Mesendoderm (in vitro differentiated cells): ENCODE data around the gene PER3.
A peak's percentile ranks its signal among the peaks of the same experiment; 100 is the strongest.

Experiments
- DNase-seq: peaks from one replicate; pipeline ENCODE4 v3.0.0; 2013
- H2AK5ac ChIP-seq: 2 replicates; pipeline ENCODE4 v1.6.1; 2013; ENCODE audit warnings: low read length, inconsistent platforms
- H2BK120ac ChIP-seq: 2 replicates; pipeline ENCODE4 v1.6.1; 2013; ENCODE audit warnings: low read depth, mild to moderate bottlenecking, low read length, moderate library complexity, mixed read lengths
- H2BK15ac ChIP-seq: replicated peaks from 2 replicates; pipeline ENCODE4 v1.6.1; 2013; ENCODE audit warnings: low read depth, mild to moderate bottlenecking, moderate library complexity
- H2BK5ac ChIP-seq: 2 replicates; pipeline ENCODE4 v1.6.1; 2013; ENCODE audit warnings: low read length, inconsistent platforms
- H3K18ac ChIP-seq: 2 replicates; pipeline ENCODE4 v1.6.1; 2013; ENCODE audit warnings: mild to moderate bottlenecking, low read length, mixed read lengths
- H3K23ac ChIP-seq: one replicate; pipeline ENCODE4 v1.6.1; 2013; ENCODE audit warnings: low read length
- H3K27ac ChIP-seq: 2 replicates; pipeline ENCODE4 v1.5.1; 2013; ENCODE audit warnings: low read depth, mild to moderate bottlenecking, inconsistent platforms, low read length, moderate library complexity
- H3K27me3 ChIP-seq: 2 replicates; pipeline ENCODE4 v1.6.1; 2013; ENCODE audit warnings: low read length, control low read depth, mild to moderate bottlenecking, inconsistent platforms; ENCODE audit not compliant: insufficient read depth, poor library complexity
- H3K36me3 ChIP-seq: 2 replicates; pipeline ENCODE4 v1.6.1; 2013; ENCODE audit warnings: low read length, inconsistent platforms; ENCODE audit not compliant: control insufficient read depth, insufficient read depth
- H3K4ac ChIP-seq: one replicate; pipeline ENCODE4 v1.6.1; 2013; ENCODE audit warnings: low read depth, mild to moderate bottlenecking, low read length, moderate library complexity
- H3K4me1 ChIP-seq: 2 replicates; pipeline ENCODE4 v1.6.1; 2013; ENCODE audit warnings: low read depth, low read length, inconsistent platforms; ENCODE audit not compliant: control insufficient read depth
- H3K4me2 ChIP-seq: 2 replicates; pipeline ENCODE4 v1.6.1; 2013; ENCODE audit warnings: low read length
- H3K4me3 ChIP-seq: 2 replicates; pipeline ENCODE4 v1.5.1; 2013; ENCODE audit warnings: mild to moderate bottlenecking, low read length
- H3K56ac ChIP-seq: one replicate; pipeline ENCODE4 v1.6.1; 2013; ENCODE audit warnings: low read length
- H3K79me1 ChIP-seq: 2 replicates; pipeline ENCODE4 v1.6.1; 2013; ENCODE audit warnings: low read length, inconsistent platforms
- H3K79me2 ChIP-seq: 2 replicates; pipeline ENCODE4 v1.6.1; 2013; ENCODE audit warnings: mild to moderate bottlenecking, low read length; ENCODE audit not compliant: control insufficient read depth, insufficient read depth
- H3K9ac ChIP-seq: 2 replicates; pipeline ENCODE4 v1.6.1; 2013; ENCODE audit warnings: low read length, inconsistent platforms
- H4K5ac ChIP-seq: one replicate; pipeline ENCODE4 v1.6.1; 2013; ENCODE audit warnings: low read length
- H4K8ac ChIP-seq: one replicate; pipeline ENCODE4 v1.6.1; 2013; ENCODE audit warnings: low read depth, mild to moderate bottlenecking, control low read depth, low read length, moderate library complexity
- WGBS: extraction: QIAGEN DNeasy Blood & Tissue Kit; methylation state at CpG from one replicate; pipeline ENCODE4 v1.1.7; 2013; ENCODE audit warnings: low lambda C conversion rate, missing lambda C conversion rate; ENCODE audit not compliant: insufficient coverage; ENCODE audit errors: extremely low coverage; 5-methylcytosine and 5-hydroxymethylcytosine counted together

PER3 gene

DNA sequence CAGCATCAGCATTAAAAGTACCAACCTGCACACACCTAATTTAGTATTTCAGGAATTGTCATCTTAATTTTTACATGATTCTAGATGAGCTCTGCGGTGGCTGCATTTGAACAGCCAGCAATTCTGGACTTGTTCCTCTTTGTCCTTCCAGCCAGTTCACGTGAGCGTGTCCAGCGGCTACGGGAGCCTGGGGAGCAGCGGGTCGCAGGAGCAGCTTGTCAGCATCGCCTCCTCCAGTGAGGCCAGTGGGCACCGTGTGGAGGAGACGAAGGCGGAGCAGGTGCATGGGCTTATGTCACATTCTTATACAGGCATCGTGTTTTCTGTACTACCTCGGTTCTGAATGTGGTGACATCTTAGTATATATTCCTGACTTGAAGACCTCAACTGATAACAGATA is 25.7 kb downstream of the PER3 start:
- Histone ChIP-seq H3K79me1 (no peaks in the 10 kb centered on the region), H3K56ac (no peak overlapping the region), H2AK5ac (no peak overlapping the region), H3K27me3 (no peaks in the 10 kb centered on the region), H3K36me3 (peaks cover 1% of the 10 kb centered on the region), H4K5ac (no peak overlapping the region), H3K18ac (no peak overlapping the region), H4K8ac (no peak overlapping the region), H3K27ac (no peak overlapping the region), H2BK120ac (no peak overlapping the region), H2BK15ac (no peak overlapping the region), H3K23ac (no peak overlapping the region), H3K4me3 (no peak overlapping the region), H2BK5ac (no peak overlapping the region), H3K79me2 (no peaks in the 10 kb centered on the region), H3K9ac (no peak overlapping the region), H3K4ac (no peak overlapping the region), H3K4me2 (no peak overlapping the region), H3K4me1 (no peaks in the 10 kb centered on the region)
- WGBS = no CpG with 5 or more reads among the region's 13 CpGs
- no peak for DNase-seq

DNA sequence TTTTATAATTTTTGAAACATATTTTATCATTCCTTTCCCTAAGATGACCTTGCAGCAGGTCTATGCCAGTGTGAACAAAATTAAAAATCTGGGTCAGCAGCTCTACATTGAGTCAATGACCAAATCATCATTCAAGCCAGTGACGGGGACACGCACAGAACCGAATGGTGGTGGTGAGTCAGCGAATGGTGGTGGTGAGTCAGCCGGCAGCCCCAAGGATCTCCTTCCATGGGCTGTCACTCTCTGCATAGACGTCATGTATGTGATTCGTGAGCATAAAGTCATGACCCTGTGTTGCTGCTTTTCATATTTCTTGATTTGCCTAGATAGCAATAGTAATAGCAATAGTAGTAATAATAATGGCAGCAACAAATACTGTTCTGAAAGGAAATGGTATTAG is 26.3 kb downstream of the PER3 start:
- H3K9ac ChIP-seq = no peak overlapping the region
- no peak overlapping the region for H3K27ac ChIP-seq
- whole genome bisulfite sequencing = no CpG with 5 or more reads among the region's 7 CpGs
- no peak overlapping the region for H3K56ac ChIP-seq
- H4K8ac ChIP-seq = no peak overlapping the region
- H2AK5ac ChIP-seq = no peak overlapping the region
- H3K4ac ChIP-seq = no peak overlapping the region
- H3K4me3 ChIP-seq = no peak overlapping the region
- H2BK5ac ChIP-seq = no peak overlapping the region
- H3K23ac ChIP-seq = no peak overlapping the region
- no peaks in the 10 kb centered on the region for H3K79me2 ChIP-seq
- H4K5ac ChIP-seq = no peak overlapping the region
- H3K27me3 ChIP-seq = no peaks in the 10 kb centered on the region
- H2BK120ac ChIP-seq = no peak overlapping the region
- H2BK15ac ChIP-seq = no peak overlapping the region
- H3K4me1 ChIP-seq = no peaks in the 10 kb centered on the region
- DNase-seq = peak; percentile 34
- no peaks in the 10 kb centered on the region for H3K79me1 ChIP-seq
- peaks cover under 1% of the 10 kb centered on the region for H3K36me3 ChIP-seq
- no peak overlapping the region for H3K18ac ChIP-seq
- no peak overlapping the region for H3K4me2 ChIP-seq

DNA sequence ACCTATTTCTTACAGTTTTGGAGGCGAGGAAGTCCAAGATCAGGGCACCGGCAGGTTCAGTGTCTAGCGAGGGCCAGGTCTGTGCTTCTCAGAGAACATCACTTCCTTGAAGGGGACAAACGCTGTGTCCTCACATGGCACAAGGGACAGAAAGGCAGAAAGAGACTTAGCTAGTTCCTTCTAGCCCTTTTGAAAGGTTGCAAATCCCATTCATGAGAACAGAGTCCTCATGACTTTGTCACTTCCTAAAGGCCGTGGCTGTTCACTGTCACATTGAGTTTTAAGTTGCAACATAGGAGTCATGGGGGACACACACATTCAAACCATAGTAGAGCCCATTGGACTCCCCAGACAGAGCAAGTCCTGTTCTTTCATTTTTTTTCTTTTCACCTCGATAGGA is 27.4 kb downstream of the PER3 start:
- no peaks in the 10 kb centered on the region for H3K79me2 ChIP-seq
- no peak overlapping the region for H3K23ac ChIP-seq
- no CpG with 5 or more reads among the region's 6 CpGs for WGBS
- H3K4ac ChIP-seq = no peak overlapping the region
- no peak overlapping the region for H3K56ac ChIP-seq
- no peak overlapping the region for H3K27ac ChIP-seq
- H2BK5ac ChIP-seq = no peak overlapping the region
- H3K27me3 ChIP-seq = no peaks in the 10 kb centered on the region
- no peak overlapping the region for H4K8ac ChIP-seq
- no peak for DNase-seq
- no peak overlapping the region for H3K4me2 ChIP-seq
- H3K36me3 ChIP-seq = no peaks in the 10 kb centered on the region
- no peak overlapping the region for H3K4me3 ChIP-seq
- H3K4me1 ChIP-seq = no peaks in the 10 kb centered on the region
- no peak overlapping the region for H3K18ac ChIP-seq
- H3K9ac ChIP-seq = no peak overlapping the region
- H2BK120ac ChIP-seq = no peak overlapping the region
- no peak overlapping the region for H2BK15ac ChIP-seq
- no peaks in the 10 kb centered on the region for H3K79me1 ChIP-seq
- no peak overlapping the region for H4K5ac ChIP-seq
- no peak overlapping the region for H2AK5ac ChIP-seq

DNA sequence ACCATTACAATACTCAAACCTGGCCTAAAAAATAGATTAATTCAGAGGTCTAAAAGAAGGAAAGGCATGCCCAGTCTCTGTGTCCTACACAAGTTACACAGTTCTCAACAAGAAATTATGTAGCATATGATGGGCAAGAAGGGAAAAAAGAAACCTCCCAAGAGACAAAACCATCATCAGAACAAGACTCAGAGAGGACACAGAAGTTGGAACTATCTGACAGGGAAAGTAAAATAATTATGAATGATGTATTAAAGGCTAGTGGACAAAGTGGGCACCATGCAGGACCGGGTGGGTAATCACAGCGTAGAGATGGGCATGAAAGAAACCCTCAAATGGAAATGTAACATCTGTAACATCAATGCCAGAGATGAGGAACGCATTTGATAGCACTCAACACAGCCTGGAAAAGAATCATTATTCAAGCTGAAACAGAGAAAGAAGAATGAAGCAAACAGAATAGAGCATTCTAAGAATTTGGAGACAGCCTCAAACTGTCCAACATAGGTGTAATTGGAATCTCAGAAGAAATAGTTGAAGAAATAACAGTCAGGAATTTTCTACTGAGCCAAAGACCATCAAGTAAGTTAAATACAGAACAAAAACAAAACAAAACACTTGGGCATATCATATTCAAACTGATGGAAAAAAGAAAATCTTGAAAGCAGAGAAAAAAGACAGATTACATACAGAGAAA is 29.7 kb downstream of the PER3 start:
- Histone ChIP-seq H2AK5ac (no peak overlapping the region), H3K4ac (no peak overlapping the region), H3K4me3 (no peak overlapping the region), H3K18ac (no peak overlapping the region), H3K23ac (no peak overlapping the region), H2BK15ac (no peak overlapping the region), H3K79me1 (no peaks in the 10 kb centered on the region), H3K27me3 (no peaks in the 10 kb centered on the region), H3K4me1 (no peaks in the 10 kb centered on the region), H2BK120ac (no peak overlapping the region), H3K4me2 (no peak overlapping the region), H3K36me3 (no peaks in the 10 kb centered on the region), H3K56ac (no peak overlapping the region), H3K79me2 (no peaks in the 10 kb centered on the region), H3K27ac (no peak overlapping the region), H2BK5ac (no peak overlapping the region), H3K9ac (no peak overlapping the region), H4K8ac (no peak overlapping the region), H4K5ac (no peak overlapping the region)
- no CpG with 5 or more reads among the region's 3 CpGs for WGBS
- DNase-seq = no peak

DNA sequence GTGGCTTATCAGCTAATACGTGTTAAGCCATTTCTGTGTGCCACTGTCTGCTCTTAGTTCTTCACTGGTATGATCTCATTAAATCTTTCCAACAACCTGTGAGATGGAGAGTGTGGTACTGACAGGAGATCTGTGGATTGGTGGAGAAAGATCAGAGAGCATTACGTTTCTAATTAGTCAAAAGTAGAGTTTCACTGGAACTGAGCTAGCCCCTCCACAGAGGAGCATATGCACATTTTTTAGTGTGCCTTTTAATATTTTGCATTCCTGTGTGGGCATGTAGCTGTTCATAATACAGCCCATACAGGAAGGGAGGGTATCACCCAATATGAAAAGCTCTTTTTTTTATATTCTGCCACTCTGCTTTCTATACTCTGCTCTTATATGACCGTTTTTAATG is 37.2 kb downstream of the PER3 start:
- no peaks in the 10 kb centered on the region for H3K27me3 ChIP-seq
- no peak overlapping the region for H3K27ac ChIP-seq
- H3K23ac ChIP-seq = no peak overlapping the region
- no peak overlapping the region for H3K56ac ChIP-seq
- DNase-seq = no peak
- no peaks in the 10 kb centered on the region for H3K4me1 ChIP-seq
- H3K18ac ChIP-seq = no peak overlapping the region
- no peak overlapping the region for H3K4me2 ChIP-seq
- no peak overlapping the region for H3K4me3 ChIP-seq
- H2BK5ac ChIP-seq = no peak overlapping the region
- no peaks in the 10 kb centered on the region for H3K36me3 ChIP-seq
- H2BK15ac ChIP-seq = no peak overlapping the region
- no peak overlapping the region for H3K4ac ChIP-seq
- no CpG with 5 or more reads among the region's 3 CpGs for WGBS
- H2AK5ac ChIP-seq = no peak overlapping the region
- no peak overlapping the region for H4K8ac ChIP-seq
- H2BK120ac ChIP-seq = no peak overlapping the region
- no peak overlapping the region for H3K9ac ChIP-seq
- H4K5ac ChIP-seq = no peak overlapping the region
- no peaks in the 10 kb centered on the region for H3K79me1 ChIP-seq
- H3K79me2 ChIP-seq = no peaks in the 10 kb centered on the region

DNA sequence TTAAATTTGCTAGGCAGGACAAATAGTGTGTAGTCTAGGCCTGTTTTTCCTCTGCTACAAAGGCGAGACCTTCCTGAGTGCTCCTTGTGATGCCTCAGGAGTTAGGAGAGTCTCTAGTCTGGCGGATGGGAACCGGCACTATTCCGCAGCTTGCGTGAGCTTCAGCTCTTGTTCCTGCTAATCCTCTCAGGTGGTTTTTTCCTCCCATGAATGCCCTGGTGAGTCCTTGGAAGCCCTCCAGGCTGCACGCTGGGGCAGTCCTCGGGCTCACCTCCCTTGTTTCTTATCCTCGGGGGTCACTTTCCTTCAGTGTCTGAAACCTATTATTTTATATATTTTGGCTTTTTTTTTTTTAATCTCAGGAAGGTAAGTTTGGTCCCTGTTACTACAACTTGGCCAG is 40.6 kb downstream of the PER3 start:
- Histone ChIP-seq H2BK120ac (no peak overlapping the region), H2AK5ac (no peak overlapping the region), H3K27me3 (no peaks in the 10 kb centered on the region), H4K5ac (no peak overlapping the region), H3K36me3 (no peaks in the 10 kb centered on the region), H3K4me3 (no peak overlapping the region), H3K9ac (no peak overlapping the region), H3K4me1 (no peaks in the 10 kb centered on the region), H3K79me1 (no peaks in the 10 kb centered on the region), H3K79me2 (no peaks in the 10 kb centered on the region), H2BK5ac (no peak overlapping the region), H3K27ac (no peak overlapping the region), H4K8ac (no peak overlapping the region), H3K4ac (no peak overlapping the region), H3K23ac (no peak overlapping the region), H3K56ac (no peak overlapping the region), H3K4me2 (no peak overlapping the region), H2BK15ac (no peak overlapping the region), H3K18ac (no peak overlapping the region)
- no CpG with 5 or more reads among the region's 8 CpGs for WGBS
- no peak for DNase-seq
